ENCODE data around the gene ARFGEF2. TPM values are rescaled to one million over a fixed set of nuclear protein-coding genes. Genes with fewer than 3 reads are reported as not detected.
"Not testable (repeated sequence)": the region's sequence is repeated elsewhere in the genome, so short reads cannot be mapped to it uniquely, and the experiment has no call there.

ARFGEF2 gene
- total RNA-seq, 1 donor from 2014 or later, result 32.9 TPM

DNA sequence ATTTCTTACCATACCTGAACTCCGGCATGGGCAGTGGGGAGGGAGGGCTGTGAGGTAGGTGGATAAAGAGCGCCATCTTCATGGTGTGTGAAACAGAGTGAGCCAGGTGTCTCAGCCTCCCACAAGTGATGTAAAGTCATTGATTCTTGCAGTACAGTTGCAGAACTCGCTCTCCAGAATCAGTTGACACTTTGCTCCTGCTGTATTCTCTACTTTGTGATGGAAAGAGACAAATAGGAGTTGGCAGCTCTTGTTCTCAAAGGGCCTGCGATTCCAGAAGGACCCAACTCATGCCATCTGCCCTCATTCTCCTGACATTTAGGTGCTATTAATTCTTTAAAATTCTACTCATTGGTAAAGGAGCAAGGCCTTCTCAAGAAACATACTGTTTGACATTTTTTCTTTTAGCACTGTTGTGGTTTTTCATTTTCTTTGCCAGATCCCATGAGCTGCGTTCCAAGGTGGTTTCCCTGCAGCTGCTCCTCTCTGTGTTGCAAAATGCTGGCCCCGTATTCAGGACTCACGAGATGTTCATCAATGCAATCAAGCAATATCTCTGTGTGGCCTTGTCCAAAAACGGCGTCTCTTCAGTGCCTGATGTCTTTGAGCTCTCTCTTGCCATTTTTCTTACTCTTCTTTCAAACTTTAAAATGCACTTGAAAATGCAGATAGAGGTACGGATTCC, 49.3 kb downstream of the ARFGEF2 start:
- ATAC-seq (no peak), DNase-seq (no peak)
- intact Hi-C loops (cut with DNase I), result no loop called here
- H3K27ac ChIP-seq, result no peak overlapping the region
- no peaks in the 10 kb centered on the region for H3K4me1 ChIP-seq
- no peaks in the 10 kb centered on the region for H3K27me3 ChIP-seq (ENCODE audit: low read depth)
- TF ChIP-seq, protein P1, sequence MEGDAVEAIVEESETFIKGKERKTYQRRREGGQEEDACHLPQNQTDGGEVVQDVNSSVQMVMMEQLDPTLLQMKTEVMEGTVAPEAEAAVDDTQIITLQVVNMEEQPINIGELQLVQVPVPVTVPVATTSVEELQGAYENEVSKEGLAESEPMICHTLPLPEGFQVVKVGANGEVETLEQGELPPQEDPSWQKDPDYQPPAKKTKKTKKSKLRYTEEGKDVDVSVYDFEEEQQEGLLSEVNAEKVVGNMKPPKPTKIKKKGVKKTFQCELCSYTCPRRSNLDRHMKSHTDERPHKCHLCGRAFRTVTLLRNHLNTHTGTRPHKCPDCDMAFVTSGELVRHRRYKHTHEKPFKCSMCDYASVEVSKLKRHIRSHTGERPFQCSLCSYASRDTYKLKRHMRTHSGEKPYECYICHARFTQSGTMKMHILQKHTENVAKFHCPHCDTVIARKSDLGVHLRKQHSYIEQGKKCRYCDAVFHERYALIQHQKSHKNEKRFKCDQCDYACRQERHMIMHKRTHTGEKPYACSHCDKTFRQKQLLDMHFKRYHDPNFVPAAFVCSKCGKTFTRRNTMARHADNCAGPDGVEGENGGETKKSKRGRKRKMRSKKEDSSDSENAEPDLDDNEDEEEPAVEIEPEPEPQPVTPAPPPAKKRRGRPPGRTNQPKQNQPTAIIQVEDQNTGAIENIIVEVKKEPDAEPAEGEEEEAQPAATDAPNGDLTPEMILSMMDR (IDR thresholded peaks at IDR 0.05), result no peak
- H3K36me3 ChIP-seq, result peaks cover 100% of the 10 kb centered on the region
- H3K4me3 ChIP-seq, result no peak overlapping the region
- H3K9me3 ChIP-seq, result no peaks in the 10 kb centered on the region

DNA sequence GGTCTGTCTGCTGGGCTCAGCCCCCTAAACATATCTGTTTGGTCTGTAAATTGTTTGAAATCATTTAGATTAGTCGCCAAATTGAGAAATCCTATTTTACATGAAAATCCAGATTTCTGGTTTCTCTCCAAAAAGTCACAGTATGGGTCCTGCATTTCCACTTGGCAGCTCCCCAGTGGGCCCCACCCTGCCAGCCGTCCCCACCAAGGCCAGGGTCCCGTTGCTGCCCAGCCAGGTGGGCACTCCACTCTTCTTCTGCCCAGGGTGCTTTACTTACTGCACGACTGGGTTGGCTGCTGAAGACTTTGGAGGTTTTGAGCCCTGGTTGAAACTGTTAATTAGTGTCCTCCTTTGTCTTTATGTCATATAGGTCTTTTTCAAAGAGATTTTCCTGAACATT, 50.4 kb downstream of the ARFGEF2 start:
- Histone ChIP-seq H3K36me3 (peaks cover 100% of the 10 kb centered on the region), H3K27me3 (ENCODE audit: low read depth) (no peaks in the 10 kb centered on the region), H3K27ac (no peak overlapping the region), H3K4me3 (no peak overlapping the region), H3K9me3 (no peaks in the 10 kb centered on the region), H3K4me1 (no peaks in the 10 kb centered on the region)
- no peak for DNase-seq
- ATAC-seq, result no peak
- TF ChIP-seq, protein P1 (IDR thresholded peaks at IDR 0.05), result no peak
- intact Hi-C loops (cut with DNase I), result no loop called here

DNA sequence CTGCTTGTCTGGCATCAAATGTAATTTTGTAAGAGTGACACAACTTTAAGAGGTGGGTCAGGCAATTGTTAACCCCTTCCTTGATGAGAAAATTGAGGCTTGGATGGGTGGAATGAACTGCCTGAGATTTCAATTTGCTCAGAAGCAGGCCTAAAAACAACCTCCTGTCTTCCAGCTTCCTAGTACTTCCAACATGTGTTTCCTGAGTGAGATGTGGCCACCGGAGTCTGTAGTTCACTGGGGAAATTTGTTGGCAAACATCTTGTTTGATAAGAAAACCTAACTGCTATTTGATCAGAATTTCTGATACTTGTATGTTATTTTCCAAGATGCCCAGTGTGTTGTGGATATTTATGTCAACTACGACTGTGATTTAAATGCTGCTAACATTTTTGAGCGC, 51.3 kb downstream of the ARFGEF2 start:
- no peak for ATAC-seq
- no peaks in the 10 kb centered on the region for H3K9me3 ChIP-seq
- H3K36me3 ChIP-seq, result peaks cover 98% of the 10 kb centered on the region
- no peaks in the 10 kb centered on the region for H3K4me1 ChIP-seq
- peak overlapping the region; percentile 33 for H3K27ac ChIP-seq
- H3K27me3 ChIP-seq (ENCODE audit: low read depth), result no peaks in the 10 kb centered on the region
- no peak for DNase-seq
- TF ChIP-seq, protein P1 (IDR thresholded peaks at IDR 0.05), result no peak
- no peak overlapping the region for H3K4me3 ChIP-seq
- intact Hi-C loops (cut with DNase I), result no loop called here

DNA sequence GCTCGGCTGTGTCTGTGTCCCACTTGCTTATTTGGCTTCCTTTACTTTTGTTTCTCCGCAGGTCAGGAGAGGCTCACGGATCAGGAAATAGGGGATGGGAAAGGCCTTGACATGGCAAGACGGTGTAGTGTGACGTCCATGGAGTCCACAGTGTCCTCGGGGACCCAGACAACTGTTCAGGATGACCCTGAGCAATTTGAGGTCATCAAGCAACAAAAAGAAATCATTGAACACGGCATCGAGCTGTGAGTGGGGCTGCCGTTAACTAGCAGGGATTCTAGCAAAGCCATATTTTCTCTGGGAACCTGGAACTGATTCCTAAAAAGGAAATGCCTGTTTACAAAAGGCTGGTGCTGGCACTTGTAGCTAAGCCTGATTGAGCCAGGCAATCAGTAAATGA, 54.4 kb downstream of the ARFGEF2 start:
- no peaks in the 10 kb centered on the region for H3K4me1 ChIP-seq
- H3K4me3 ChIP-seq, result no peak overlapping the region
- TF ChIP-seq, protein P1 (IDR thresholded peaks at IDR 0.05), result no peak
- DNase-seq, result no peak
- no peaks in the 10 kb centered on the region for H3K27me3 ChIP-seq (ENCODE audit: low read depth)
- H3K36me3 ChIP-seq, result peaks cover 72% of the 10 kb centered on the region
- no peak for ATAC-seq
- H3K27ac ChIP-seq, result no peak overlapping the region
- no peaks in the 10 kb centered on the region for H3K9me3 ChIP-seq
- intact Hi-C loops (cut with DNase I), result no loop called here

DNA sequence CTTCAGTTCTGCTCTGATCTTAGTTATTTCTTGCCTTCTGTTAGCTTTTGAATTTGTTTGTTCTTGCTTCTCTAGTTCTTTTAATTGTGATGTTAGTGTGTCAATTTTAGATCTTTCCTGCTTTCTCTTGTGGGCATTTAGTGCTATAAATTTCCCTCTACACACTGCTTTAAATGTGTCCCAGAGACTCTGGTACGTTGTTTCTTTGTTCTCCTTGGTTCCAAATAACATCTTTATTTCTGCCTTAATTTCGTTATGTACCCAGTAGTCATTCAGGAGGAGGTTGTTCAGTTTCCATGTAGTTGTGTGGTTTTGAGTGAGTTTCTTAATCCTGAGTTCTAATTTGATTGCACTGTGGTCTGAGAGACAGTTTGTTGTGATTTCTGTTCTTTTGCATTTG, 58.5 kb downstream of the ARFGEF2 start:
- H3K27ac ChIP-seq; H3K4me1 ChIP-seq; H3K27me3 ChIP-seq (ENCODE audit: low read depth); H3K9me3 ChIP-seq; DNase-seq; H3K4me3 ChIP-seq; ATAC-seq; intact Hi-C loops (cut with DNase I): not testable (repeated sequence)
- peaks cover 64% of the 10 kb centered on the region for H3K36me3 ChIP-seq

DNA sequence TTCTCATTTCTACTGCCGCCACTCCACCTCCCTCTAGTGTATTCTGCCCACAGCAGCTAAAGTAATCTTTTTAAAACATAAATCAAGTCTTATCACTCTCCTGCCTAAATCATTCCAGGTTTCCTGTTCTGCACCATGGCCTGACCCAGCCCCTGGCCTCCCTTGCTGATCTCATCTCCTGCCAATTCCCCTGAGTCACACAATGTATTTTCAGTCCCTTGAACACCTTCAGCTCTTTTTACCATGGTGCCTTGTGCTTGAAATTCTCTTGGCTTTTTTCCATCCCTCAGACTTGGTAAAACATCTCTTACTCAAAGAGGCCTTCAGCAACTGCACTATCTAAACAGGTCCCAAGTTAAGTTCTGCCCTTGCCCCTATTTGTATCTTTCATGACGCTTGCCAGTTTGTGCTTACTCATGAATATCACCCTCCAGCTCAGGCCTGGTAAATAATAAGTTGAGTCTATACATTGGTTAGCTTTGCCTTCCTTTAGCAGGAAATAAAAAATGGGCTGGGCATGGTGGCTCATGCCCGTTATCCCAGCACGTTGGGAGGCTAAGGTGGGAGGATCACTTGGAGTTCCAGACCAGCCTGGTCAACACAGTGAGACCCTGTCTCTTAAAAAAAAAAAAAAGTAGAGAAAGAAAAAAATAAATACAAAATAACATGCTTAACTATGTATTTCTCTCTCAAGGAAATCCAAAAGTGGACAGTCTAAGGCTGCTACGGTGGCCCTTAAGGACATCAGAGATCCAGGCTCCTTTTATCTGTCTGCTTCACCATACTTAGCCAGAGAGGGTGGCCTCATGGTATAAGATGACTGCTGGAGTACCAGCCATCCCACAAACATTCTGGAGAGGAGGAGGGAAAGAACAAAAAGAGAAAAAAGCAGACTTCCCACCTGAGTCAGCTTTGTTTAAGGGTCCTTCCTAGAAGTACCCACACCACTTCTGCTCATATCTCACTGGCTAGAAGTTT, 62.2 kb downstream of the ARFGEF2 start:
- TF ChIP-seq, protein P1 (IDR thresholded peaks at IDR 0.05), result no peak
- DNase-seq, result no peak
- Histone ChIP-seq H3K36me3 (peaks cover 75% of the 10 kb centered on the region), H3K4me1 (no peaks in the 10 kb centered on the region), H3K27ac (no peak overlapping the region), H3K27me3 (ENCODE audit: low read depth) (no peaks in the 10 kb centered on the region), H3K4me3 (no peak overlapping the region), H3K9me3 (no peaks in the 10 kb centered on the region)
- intact Hi-C loops (cut with DNase I), result no loop called here
- ATAC-seq, result no peak

Data from lower lobe of right lung (tissue), 2 donors.